Heart left ventricle (tissue), 16 donors: Measurements from ENCODE around the gene KIF5A. TPM values are rescaled to one million over a fixed set of nuclear protein-coding genes. Genes with fewer than 3 reads are reported as not detected.

ENCODE experiments used
- ATAC-seq, 4 donors: fragments of 200-7000 bp; cut with Tn5 transposase; one replicate each; pipeline ENCODE4 v1.9.1; 2020 to 2022; ENCODE audit warnings: moderate library complexity in 4 of 4, mild to moderate bottlenecking in 3 of 4, moderate number of reproducible peaks in 1 of 4
- DNase-seq, 5 donors: peaks; one replicate each; pipeline ENCODE4 v3.0.0-alpha.2; 2020
- H3K27ac ChIP-seq, 12 donors: fragments of 200-600 bp; sonication (generic) in 4 of 12; one replicate each; pipeline versions ENCODE4 v1.5.0 to v1.8.0; 2016 to 2022; ENCODE audit warnings: mild to moderate bottlenecking in 2 of 12
- H3K27me3 ChIP-seq, 9 donors: fragments of 200-600 bp; sonication (generic) in 2 of 9; one replicate each; pipeline versions ENCODE4 v1.5.1 to v1.8.0; 2016 to 2022; ENCODE audit warnings: mild to moderate bottlenecking in 3 of 9
- H3K36me3 ChIP-seq, 9 donors: fragments of 200-600 bp; sonication (generic) in 2 of 9; one replicate each; pipeline versions ENCODE4 v1.5.0 to v1.8.0; 2018 to 2022; ENCODE audit warnings: mild to moderate bottlenecking in 2 of 9
- H3K4me1 ChIP-seq, 12 donors: fragments of 200-600 bp; sonication (generic) in 4 of 12; one replicate each; pipeline versions ENCODE4 v1.5.0 to v1.8.0; 2016 to 2022; ENCODE audit warnings: mild to moderate bottlenecking in 3 of 12
- H3K4me3 ChIP-seq, 12 donors: fragments of 200-600 bp; sonication (generic) in 4 of 12; one replicate each; pipeline versions ENCODE4 v1.5.0 to v1.8.0; 2017 to 2022; ENCODE audit warnings: mild to moderate bottlenecking in 9 of 12, moderate library complexity in 4 of 12
- H3K9me3 ChIP-seq, 12 donors: fragments of 200-600 bp; sonication (generic) in 4 of 12; one replicate each; pipeline versions ENCODE4 v1.5.0 to v1.8.0; 2016 to 2022; ENCODE audit warnings: mild to moderate bottlenecking in 1 of 12
- POLR2A ChIP-seq, 2 donors: fragments of 450-650 bp; IDR thresholded peaks; one replicate each; pipeline ENCODE4 v1.6.1; 2017; ENCODE audit warnings: antibody characterized with exemption in 2 of 2, mild to moderate bottlenecking in 2 of 2, moderate library complexity in 2 of 2
- WGBS, 4 donors: extraction: QIAGEN DNeasy Blood & Tissue Kit in 2 of 4; methylation state at CpG; one replicate each; pipeline versions ENCODE4 v1.1.5 to v1.1.7; 2013 to 2018; 5-methylcytosine and 5-hydroxymethylcytosine counted together
- intact Hi-C, 10 donors: fragments of 100-400 bp; cut with DNase I; formaldehyde crosslinking; loops; one replicate each; pipeline versions ENCODE4 v1.11.1 to v1.14.2; 2022
- polyA plus RNA-seq, 2 donors: library from polyadenylated mRNA; stranded (reverse); fragments of 200-250 nt; gene quantifications; one replicate each; pipeline ENCODE4 v1.2.3, GENCODE V29; 2013
- total RNA-seq, 9 donors: library from RNA; depleted of rRNA in 2 of 9; stranded (reverse); fragments of >200 nt in 2 of 9; fragmentation: NEBNext Ultra II Directional in 3 of 9; extraction: Animal tissue kit (Norgen Biotek cat#: 25700) in 3 of 9; gene quantifications; one replicate each; pipeline versions ENCODE4 v1.1.0 to v1.2.4, GENCODE V29; 2016 to 2023
- TF ChIP-seq, protein P1 (sequence below), 12 donors: fragments of 200-600 bp; sonication (generic) in 4 of 12; IDR thresholded peaks; one replicate each; pipeline versions ENCODE4 v1.5.0 to v1.8.0; 2018 to 2022; ENCODE audit warnings: antibody characterized with exemption in 12 of 12, mild to moderate bottlenecking in 5 of 12
- donor health status: ischemic (EF 13 %, LVEDD 7.1; RV severe dilation, severe dysfunction).
- donor health status: healthy with polysubstance abuse.
- donor health status: DM: no; HTN: yes; CAD: no.
- donor health status: DM: no; HTN: no; CAD: no.
- donor health status: ischemic (EF 25% LVEDD 6.9; RV normal size, moderate dysfunction).
- donor health status: ischemic (EF 25% LVEDD 5.7; RV mildly dilated, moderate dysfunction).
- donor health status: healthy.
- donor health status: DM: yes; HTN: yes; CAD: no.
- donor health status: ischemic (EF 35%, LVEDD 5.7; RV mildly dilated, moderate dysfunction).
- donor health status: nonischemic (EF 11% LVEDD 7.7; RV severe dilation, severe dysfunction).
- donor health status: DM: yes; HTN: yes; CAD: no.
- donor health status: PGD.
- donor health status: ischemic (EF 29% LVEDD 5.4; RV normal size, mild dysfunction).
- donor health status: nonischemic (EF 23%, LVEDD 6.1; RV moderate dilation, normal function).

Gene KIF5A
- total and polyA plus RNA-seq, 11 donors: 0.06 to 0.31 (median 0.14) TPM; not detected in 3

DNA sequence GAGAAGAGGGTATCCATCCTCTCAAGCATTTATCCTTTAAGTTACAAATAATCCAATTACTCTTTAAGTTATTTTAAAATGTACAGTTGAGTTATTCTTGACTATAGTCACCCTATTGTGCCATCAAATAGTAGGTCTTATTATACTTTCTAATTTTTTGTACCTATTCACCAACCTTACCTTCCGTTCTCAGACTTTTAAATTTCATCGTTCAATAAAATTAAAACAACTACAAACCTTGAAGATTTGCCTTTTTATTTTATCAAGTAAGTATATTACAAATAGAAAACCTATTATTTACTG lies 1.9 kb upstream of the KIF5A start:
- DNase-seq: no peak
- no peaks in the 10 kb centered on the region for H3K9me3 ChIP-seq
- H3K36me3 ChIP-seq: peaks cover 0 to 11% (median 0%) of the 10 kb centered on the region in 9 donors
- TF ChIP-seq POLR2A (IDR thresholded peaks at IDR 0.05): no peak
- TF ChIP-seq, protein P1, sequence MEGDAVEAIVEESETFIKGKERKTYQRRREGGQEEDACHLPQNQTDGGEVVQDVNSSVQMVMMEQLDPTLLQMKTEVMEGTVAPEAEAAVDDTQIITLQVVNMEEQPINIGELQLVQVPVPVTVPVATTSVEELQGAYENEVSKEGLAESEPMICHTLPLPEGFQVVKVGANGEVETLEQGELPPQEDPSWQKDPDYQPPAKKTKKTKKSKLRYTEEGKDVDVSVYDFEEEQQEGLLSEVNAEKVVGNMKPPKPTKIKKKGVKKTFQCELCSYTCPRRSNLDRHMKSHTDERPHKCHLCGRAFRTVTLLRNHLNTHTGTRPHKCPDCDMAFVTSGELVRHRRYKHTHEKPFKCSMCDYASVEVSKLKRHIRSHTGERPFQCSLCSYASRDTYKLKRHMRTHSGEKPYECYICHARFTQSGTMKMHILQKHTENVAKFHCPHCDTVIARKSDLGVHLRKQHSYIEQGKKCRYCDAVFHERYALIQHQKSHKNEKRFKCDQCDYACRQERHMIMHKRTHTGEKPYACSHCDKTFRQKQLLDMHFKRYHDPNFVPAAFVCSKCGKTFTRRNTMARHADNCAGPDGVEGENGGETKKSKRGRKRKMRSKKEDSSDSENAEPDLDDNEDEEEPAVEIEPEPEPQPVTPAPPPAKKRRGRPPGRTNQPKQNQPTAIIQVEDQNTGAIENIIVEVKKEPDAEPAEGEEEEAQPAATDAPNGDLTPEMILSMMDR (IDR thresholded peaks at IDR 0.05): no peak
- peaks cover 0 to 48% (median 30%) of the 10 kb centered on the region in 12 donors for H3K4me1 ChIP-seq
- H3K4me3 ChIP-seq: no peak overlapping the region
- no peak overlapping the region for H3K27ac ChIP-seq
- ATAC-seq: no peak
- H3K27me3 ChIP-seq: peaks cover 0 to 38% (median 22%) of the 10 kb centered on the region in 9 donors
- 95 to 99% (median 96%) methylated on average over 2 of the region's 2 CpGs for WGBS, 4 donors
- intact Hi-C loops: loop anchor here in 1 of 10 donors (5.0 kb wide), 1 partner anchor 61 kb away; the partner anchor contains the start of gene MARS1

DNA sequence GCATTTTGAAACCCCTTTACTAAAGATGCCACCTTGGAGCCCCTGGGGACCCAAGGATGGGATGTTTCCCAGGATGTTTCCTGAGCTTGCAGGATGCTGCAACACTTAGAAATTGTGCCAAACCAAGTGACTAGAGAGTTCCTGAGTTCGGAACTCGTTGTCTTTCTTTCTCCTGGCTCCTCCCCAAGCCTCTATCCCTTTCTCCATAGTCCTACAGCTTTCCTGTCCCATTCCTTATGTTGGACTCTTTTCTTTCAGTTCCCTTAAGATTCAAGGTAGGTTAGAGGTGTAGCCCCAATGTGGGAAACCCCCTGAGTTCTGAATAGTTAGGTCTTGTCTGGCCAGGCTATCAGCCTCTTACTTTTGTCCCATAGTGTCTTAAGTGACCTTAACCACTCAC lies 1.4 kb upstream of the KIF5A start:
- Histone ChIP-seq H3K4me1 (peaks cover 0 to 45% (median 30%) of the 10 kb centered on the region in 12 donors), H3K27ac (no peak overlapping the region), H3K36me3 (peaks cover 0 to 11% (median 0%) of the 10 kb centered on the region in 9 donors), H3K4me3 (no peak overlapping the region), H3K27me3 (peaks cover 0 to 38% (median 22%) of the 10 kb centered on the region in 9 donors), H3K9me3 (no peaks in the 10 kb centered on the region)
- TF ChIP-seq, protein P1 (IDR thresholded peaks at IDR 0.05): no peak
- no peak for TF ChIP-seq POLR2A (IDR thresholded peaks at IDR 0.05)
- intact Hi-C loops: loop anchor here in 1 of 10 donors (5.0 kb wide), 1 partner anchor 61 kb away; the partner anchor contains the start of gene MARS1
- ATAC-seq (no peak), DNase-seq (no peak)
- WGBS, 4 donors: 25 to 46% (median 33%) methylated on average over 2 of the region's 2 CpGs

DNA sequence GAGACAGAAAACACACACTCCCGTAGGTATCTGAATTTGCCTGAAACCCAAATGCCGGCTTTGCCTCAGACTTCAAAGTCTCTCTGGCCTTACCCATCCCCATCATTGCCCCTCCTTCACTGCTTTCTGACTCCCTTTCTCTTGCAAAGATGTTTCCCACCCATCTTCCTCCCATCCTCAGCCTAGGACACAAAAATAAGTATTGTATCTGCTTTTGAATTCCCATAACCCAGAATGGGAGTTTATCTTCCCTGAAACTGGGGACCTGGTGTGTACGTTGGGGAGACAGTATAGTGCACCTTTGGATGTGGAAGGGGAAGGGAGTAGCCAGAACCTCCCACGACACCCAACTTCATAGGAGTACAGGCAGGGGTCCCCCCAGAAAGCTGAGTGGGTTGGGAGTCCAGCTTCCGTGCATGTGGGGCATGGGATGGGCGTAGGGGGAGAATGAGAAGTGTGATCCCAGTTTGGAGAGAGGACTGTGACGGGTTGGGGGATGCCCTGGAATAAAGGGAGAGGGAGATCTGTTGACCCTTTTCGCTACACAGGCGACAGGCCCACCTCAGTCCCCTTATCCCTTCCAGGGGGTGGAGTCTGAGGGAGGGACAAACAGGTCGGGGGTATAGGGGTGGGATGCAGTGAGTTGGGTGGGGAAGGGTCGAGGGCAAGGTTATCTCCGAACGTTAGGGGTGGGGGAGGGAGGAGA lies 488 bp upstream of the KIF5A start:
- Histone ChIP-seq H3K9me3 (no peaks in the 10 kb centered on the region), H3K4me1 (peaks cover 0 to 36% (median 24%) of the 10 kb centered on the region in 12 donors), H3K27ac (no peak overlapping the region), H3K27me3 (peaks cover 0 to 38% (median 22%) of the 10 kb centered on the region in 9 donors), H3K36me3 (peaks cover 0 to 6% (median 0%) of the 10 kb centered on the region in 9 donors), H3K4me3 (peak overlapping the region in 11 of 12 donors; percentile 14 to 56 (median 43))
- WGBS, 4 donors: 35 to 46% (median 42%) methylated on average over 12 to 13 of the region's 13 CpGs
- TF ChIP-seq, protein P1 (IDR thresholded peaks at IDR 0.05): no peak
- no peak for TF ChIP-seq POLR2A (IDR thresholded peaks at IDR 0.05)
- intact Hi-C loops: loop anchor here in 1 of 10 donors (5.0 kb wide), 1 partner anchor 62 kb away; the partner anchor contains the start of gene MARS1
- ATAC-seq (no peak), DNase-seq (no peak)

DNA sequence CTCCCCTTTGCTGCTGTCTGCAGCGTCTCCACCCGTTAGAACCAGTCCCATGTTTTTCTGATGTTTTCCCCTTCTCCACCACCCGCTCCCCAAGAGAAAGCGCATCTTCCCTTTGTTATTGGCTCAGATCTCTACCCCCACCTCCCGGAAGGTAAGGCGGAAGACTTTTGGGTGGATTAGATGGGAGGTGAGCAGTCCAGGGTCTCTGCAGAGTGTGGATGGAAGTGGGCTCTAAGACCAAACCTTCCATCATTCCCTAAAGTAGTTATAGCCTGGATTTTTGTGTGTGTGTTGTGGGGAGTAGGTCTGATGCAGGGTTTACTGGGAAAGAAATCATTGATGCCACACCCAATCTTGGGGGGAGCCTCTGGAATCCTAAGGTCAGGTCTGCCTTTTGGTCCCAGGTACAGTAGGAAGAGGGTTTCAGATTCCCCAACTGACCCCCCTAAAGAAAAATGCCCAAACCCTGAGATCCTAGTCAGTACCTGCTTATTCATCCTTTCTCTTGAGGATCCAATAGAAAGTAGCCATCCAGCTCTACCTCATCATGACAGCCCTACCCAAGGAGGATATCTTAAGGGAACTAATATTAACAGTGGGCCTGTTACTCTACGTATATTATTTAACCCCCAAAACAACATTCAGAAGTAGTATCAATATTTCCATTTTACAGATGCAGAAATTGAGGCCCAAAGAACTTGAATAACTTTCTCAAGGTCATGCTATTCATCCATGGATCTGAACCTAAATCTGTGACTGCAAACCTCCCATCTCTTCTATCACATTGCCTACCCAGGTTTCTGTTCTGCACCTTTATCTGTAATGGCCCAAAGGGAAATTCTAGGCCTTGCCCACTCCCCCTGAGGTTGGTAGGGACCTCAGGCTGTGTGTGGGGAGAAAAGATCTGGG lies 1.1 kb downstream of the KIF5A start:
- H3K27me3 ChIP-seq: peaks cover 0 to 42% (median 22%) of the 10 kb centered on the region in 9 donors
- H3K36me3 ChIP-seq: no peaks in the 10 kb centered on the region
- H3K4me3 ChIP-seq: no peak overlapping the region
- DNase-seq (no peak), ATAC-seq (no peak)
- peaks cover 0 to 21% (median 10%) of the 10 kb centered on the region in 12 donors for H3K4me1 ChIP-seq
- 60 to 71% (median 63%) methylated on average over 7 of the region's 7 CpGs for WGBS, 4 donors
- no peak overlapping the region for H3K27ac ChIP-seq
- intact Hi-C loops: no loop called here
- TF ChIP-seq POLR2A (IDR thresholded peaks at IDR 0.05): no peak
- TF ChIP-seq, protein P1 (IDR thresholded peaks at IDR 0.05): no peak
- H3K9me3 ChIP-seq: no peaks in the 10 kb centered on the region
